Neural progenitor cell (in vitro differentiated cells): Measurements from ENCODE around the gene ZFAND2B.

Source experiments
- EZH2 ChIP-seq: fragments of 200-600 bp; sonication (generic); IDR thresholded peaks from 2 replicates; pipeline ENCODE4 v1.6.1; 2017; ENCODE audit warnings: antibody characterized with exemption, mild to moderate bottlenecking, moderate library complexity
- EZH2phosphoT487 ChIP-seq: fragments of 200-600 bp; sonication (generic); IDR thresholded peaks from 2 replicates; pipeline ENCODE4 v1.6.1; 2017; ENCODE audit warnings: antibody characterized with exemption
- TF ChIP-seq, protein P1 (sequence below): fragments of 200-600 bp; sonication (generic); IDR thresholded peaks from 2 replicates; pipeline ENCODE4 v1.5.1; 2017; ENCODE audit warnings: antibody characterized with exemption, mild to moderate bottlenecking

DNA sequence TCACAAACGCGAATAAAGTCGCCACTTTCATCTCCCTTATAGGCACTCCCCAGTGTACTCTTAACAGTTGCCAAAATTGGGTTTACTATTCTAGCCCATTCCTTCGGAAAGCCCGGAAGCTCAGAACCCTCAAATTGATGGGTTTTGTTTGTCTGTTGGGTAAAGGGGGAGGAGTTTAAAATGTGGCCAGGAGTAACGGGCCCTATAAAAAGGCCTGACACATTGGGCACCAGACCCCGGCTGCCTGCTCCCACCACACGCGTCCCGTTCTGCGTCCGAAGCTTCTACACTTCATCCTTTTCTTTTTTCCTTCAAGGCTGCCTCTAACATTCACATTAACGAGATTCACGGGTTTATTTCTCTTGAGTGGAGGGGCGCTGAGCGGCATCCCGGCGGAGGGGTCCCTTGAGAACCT is 46.8 kb upstream of the ZFAND2B start:
- TF ChIP-seq, protein P1, sequence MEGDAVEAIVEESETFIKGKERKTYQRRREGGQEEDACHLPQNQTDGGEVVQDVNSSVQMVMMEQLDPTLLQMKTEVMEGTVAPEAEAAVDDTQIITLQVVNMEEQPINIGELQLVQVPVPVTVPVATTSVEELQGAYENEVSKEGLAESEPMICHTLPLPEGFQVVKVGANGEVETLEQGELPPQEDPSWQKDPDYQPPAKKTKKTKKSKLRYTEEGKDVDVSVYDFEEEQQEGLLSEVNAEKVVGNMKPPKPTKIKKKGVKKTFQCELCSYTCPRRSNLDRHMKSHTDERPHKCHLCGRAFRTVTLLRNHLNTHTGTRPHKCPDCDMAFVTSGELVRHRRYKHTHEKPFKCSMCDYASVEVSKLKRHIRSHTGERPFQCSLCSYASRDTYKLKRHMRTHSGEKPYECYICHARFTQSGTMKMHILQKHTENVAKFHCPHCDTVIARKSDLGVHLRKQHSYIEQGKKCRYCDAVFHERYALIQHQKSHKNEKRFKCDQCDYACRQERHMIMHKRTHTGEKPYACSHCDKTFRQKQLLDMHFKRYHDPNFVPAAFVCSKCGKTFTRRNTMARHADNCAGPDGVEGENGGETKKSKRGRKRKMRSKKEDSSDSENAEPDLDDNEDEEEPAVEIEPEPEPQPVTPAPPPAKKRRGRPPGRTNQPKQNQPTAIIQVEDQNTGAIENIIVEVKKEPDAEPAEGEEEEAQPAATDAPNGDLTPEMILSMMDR, result no peak
- TF ChIP-seq EZH2 (no peak), EZH2phosphoT487 (no peak)
